Measurements from ENCODE around the gene TBC1D22B. TPM values are rescaled to one million over a fixed set of nuclear protein-coding genes. Genes with fewer than 3 reads are reported as not detected.

The TBC1D22B gene
- total RNA-seq, 1 experiment from 2014 or later = 9.1 TPM

- Histone ChIP-seq H3K27me3 (ENCODE audit: low read length) (no peaks in the 10 kb centered on the region), H2AFZ (ENCODE audit: low read length) (no peak overlapping the region), H3K9ac (ENCODE audit: low read length) (no peak overlapping the region), H3K4me3 (ENCODE audit: low read length) (no peak overlapping the region), H3K9me3 (ENCODE audit: low read length) (no peaks in the 10 kb centered on the region), H3K27ac (ENCODE audit: low read length) (no peak overlapping the region), H3K36me3 (ENCODE audit: low read depth, low read length) (no peaks in the 10 kb centered on the region), H3K9me2 (replicated peaks; ENCODE audit: low read length) (no peaks in the 10 kb centered on the region), H3K4me1 (ENCODE audit: insufficient read depth, low read length) (peaks cover 16% of the 10 kb centered on the region), H3K79me2 (ENCODE audit: low read length) (peaks cover 35% of the 10 kb centered on the region), H4K20me1 (ENCODE audit: low read length) (no peaks in the 10 kb centered on the region), H3K4me2 (ENCODE audit: low read length) (no peak overlapping the region), H3F3A (ENCODE audit: low read length, unreplicated experiment) (no peaks in the 10 kb centered on the region)
- CTCF ChIA-PET = interaction anchor here (0.6 kb wide), 1 partner anchor 10 kb away, joined by 3 read pairs; no protein-coding TSS in a partner anchor
- ATAC-seq (no peak), DNase-seq (no peak)
- intact Hi-C loops (cut with micrococcal nuclease) = no loop called here
- BruUV-seq (replicated peaks) = no TSS peak
- POLR2A ChIA-PET (ENCODE audit: unreplicated experiment) = no interaction called here
- TF ChIP-seq EZH2 (IDR thresholded peaks at IDR 0.05; ENCODE audit: low read length, unreplicated experiment) (no peak), EZH2phosphoT487 (IDR thresholded peaks at IDR 0.05; ENCODE audit: borderline replicate concordance, low read length) (no peak), CTCF (conservative IDR thresholded peaks at IDR 0.05; ENCODE audit: low read depth, low read length) (no peak)
Observed at GRCh38 chr6:37352384-37352783, 94.8 kb downstream of the TBC1D22B start.

GRCh38 chr6:37353761-37354525 is 96.4 kb downstream of the TBC1D22B start, which contains the start of gene RNF8:
Gene RNF8, plus strand, starts transcription at chr6:37353983. Its CDS starts 182 bp downstream, at chr6:37354165.
- ATAC-seq = peak; percentile 93
- intact Hi-C loops (cut with micrococcal nuclease) = loop anchor here (1.0 kb wide), 1 partner anchor 29 kb away; no protein-coding TSS in a partner anchor
- H3K79me2 ChIP-seq (ENCODE audit: low read length) = peaks cover 48% of the 10 kb centered on the region

More at GRCh38 chr6:37353761-37354525, 96.4 kb downstream of the TBC1D22B start, which contains the start of gene RNF8:
- H3K4me1 ChIP-seq (ENCODE audit: insufficient read depth, low read length) = peaks cover 16% of the 10 kb centered on the region
- H3K27ac ChIP-seq (ENCODE audit: low read length) = no peak within 1 kb of the TSS
- H3K9ac ChIP-seq (ENCODE audit: low read length) = peak within 1 kb of the TSS; percentile 82
- POLR2A ChIA-PET (ENCODE audit: unreplicated experiment) = interaction anchor here (0.7 kb wide), 1 partner anchor 30 kb away, joined by 5 read pairs; no protein-coding TSS in a partner anchor
- H3K36me3 ChIP-seq (ENCODE audit: low read depth, low read length) = no peaks in the 10 kb centered on the region
- H3K9me2 ChIP-seq (replicated peaks; ENCODE audit: low read length) = no peaks in the 10 kb centered on the region
- H3K4me2 ChIP-seq (ENCODE audit: low read length) = peak within 1 kb of the TSS; percentile 97
- peak; percentile 88 for DNase-seq
- H2AFZ ChIP-seq (ENCODE audit: low read length) = peak within 1 kb of the TSS; percentile 85
- no peaks in the 10 kb centered on the region for H3F3A ChIP-seq (ENCODE audit: low read length, unreplicated experiment)
- no TSS peak for BruUV-seq (replicated peaks)
- TF ChIP-seq EZH2phosphoT487 (IDR thresholded peaks at IDR 0.05; ENCODE audit: borderline replicate concordance, low read length) (no peak), EZH2 (IDR thresholded peaks at IDR 0.05; ENCODE audit: low read length, unreplicated experiment) (no peak), CTCF (conservative IDR thresholded peaks at IDR 0.05; ENCODE audit: low read depth, low read length) (no peak)
- H3K27me3 ChIP-seq (ENCODE audit: low read length) = no peaks in the 10 kb centered on the region
- CTCF ChIA-PET = interaction anchor here (0.6 kb wide), 1 partner anchor 326 kb away, joined by 8 read pairs; no protein-coding TSS in a partner anchor
- no peaks in the 10 kb centered on the region for H3K9me3 ChIP-seq (ENCODE audit: low read length)
- H4K20me1 ChIP-seq (ENCODE audit: low read length) = no peaks in the 10 kb centered on the region
- peak within 1 kb of the TSS; percentile 97 for H3K4me3 ChIP-seq (ENCODE audit: low read length)

Measured in PC-3 (cell line).